ENCODE results near the gene SLBP. TPM values are rescaled to one million over a fixed set of nuclear protein-coding genes. Genes with fewer than 3 reads are reported as not detected.
A peak's percentile ranks its signal among the peaks of the same experiment; 100 is the strongest.

Gene SLBP
- total RNA-seq, 1 experiment from 2014 or later = 43.5 TPM

DNA sequence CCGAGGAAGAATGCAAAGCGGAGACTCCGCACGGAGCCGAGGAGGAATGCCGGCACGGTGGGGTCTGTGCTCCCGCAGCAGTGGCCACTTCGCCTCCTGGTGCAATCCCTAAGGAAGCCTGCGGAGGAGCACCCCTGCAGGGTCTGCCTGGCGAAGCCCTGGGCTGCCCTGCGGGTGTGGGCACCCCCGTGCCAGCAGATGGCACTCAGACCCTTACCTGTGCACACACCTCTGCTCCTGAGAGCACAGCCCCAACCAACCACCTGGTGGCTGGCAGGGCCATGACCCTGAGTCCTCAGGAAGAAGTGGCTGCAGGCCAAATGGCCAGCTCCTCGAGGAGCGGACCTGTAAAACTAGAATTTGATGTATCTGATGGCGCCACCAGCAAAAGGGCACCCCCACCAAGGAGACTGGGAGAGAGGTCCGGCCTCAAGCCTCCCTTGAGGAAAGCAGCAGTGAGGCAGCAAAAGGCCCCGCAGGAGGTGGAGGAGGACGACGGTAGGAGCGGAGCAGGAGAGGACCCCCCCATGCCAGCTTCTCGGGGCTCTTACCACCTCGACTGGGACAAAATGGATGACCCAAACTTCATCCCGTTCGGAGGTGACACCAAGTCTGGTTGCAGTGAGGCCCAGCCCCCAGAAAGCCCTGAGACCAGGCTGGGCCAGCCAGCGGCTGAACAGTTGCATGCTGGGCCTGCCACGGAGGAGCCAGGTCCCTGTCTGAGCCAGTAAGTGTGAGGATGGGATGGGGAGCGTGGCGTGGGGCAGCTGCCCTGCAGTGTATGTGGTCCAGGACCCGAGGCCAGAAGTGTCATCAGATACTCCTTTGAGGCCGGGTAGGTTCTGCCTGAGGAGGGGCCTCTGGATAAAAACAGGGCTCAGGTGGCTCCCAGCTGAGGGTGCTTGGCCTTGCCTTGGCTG lies 16.2 kb upstream of the SLBP start:
- TF ChIP-seq, protein P1, sequence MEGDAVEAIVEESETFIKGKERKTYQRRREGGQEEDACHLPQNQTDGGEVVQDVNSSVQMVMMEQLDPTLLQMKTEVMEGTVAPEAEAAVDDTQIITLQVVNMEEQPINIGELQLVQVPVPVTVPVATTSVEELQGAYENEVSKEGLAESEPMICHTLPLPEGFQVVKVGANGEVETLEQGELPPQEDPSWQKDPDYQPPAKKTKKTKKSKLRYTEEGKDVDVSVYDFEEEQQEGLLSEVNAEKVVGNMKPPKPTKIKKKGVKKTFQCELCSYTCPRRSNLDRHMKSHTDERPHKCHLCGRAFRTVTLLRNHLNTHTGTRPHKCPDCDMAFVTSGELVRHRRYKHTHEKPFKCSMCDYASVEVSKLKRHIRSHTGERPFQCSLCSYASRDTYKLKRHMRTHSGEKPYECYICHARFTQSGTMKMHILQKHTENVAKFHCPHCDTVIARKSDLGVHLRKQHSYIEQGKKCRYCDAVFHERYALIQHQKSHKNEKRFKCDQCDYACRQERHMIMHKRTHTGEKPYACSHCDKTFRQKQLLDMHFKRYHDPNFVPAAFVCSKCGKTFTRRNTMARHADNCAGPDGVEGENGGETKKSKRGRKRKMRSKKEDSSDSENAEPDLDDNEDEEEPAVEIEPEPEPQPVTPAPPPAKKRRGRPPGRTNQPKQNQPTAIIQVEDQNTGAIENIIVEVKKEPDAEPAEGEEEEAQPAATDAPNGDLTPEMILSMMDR (IDR thresholded peaks at IDR 0.05; ENCODE audit: unreplicated experiment) = peak; percentile 11
- Mint-ChIP-seq H3K27ac (ENCODE audit: low read depth, unreplicated experiment) (peak overlapping the region; percentile 94), H3K36me3 (ENCODE audit: insufficient read depth, unreplicated experiment) (peaks cover 60% of the 10 kb centered on the region), H3K27me3 (ENCODE audit: insufficient read depth, unreplicated experiment) (no peaks in the 10 kb centered on the region), H3K4me3 (ENCODE audit: unreplicated experiment) (peak overlapping the region; percentile 67), H3K4me1 (ENCODE audit: insufficient read depth, unreplicated experiment) (peaks cover 45% of the 10 kb centered on the region), H3K9me3 (ENCODE audit: unreplicated experiment) (no peaks in the 10 kb centered on the region)
- ChIA-PET POLR2A (interaction anchor here (0.7 to 3.4 kb wide), 7 partner anchors 12 to 381 kb away, joined by 3 to 33 read pairs (median 5); partner anchors contain the start of genes NSD2, SLBP and UVSSA), CTCF (interaction anchor here (0.6 to 7.0 kb wide), 8 partner anchors 22 to 664 kb away, joined by 3 to 97 read pairs (median 4); no protein-coding TSS in a partner anchor)
- BruUV-seq (replicated peaks) = no TSS peak
- intact Hi-C loops (cut with micrococcal nuclease) = loop anchor here (10.0 kb wide), 1 partner anchor 384 kb away; the partner anchor contains the start of gene UVSSA
- DNase-seq (ENCODE audit: unreplicated experiment) = no peak

DNA sequence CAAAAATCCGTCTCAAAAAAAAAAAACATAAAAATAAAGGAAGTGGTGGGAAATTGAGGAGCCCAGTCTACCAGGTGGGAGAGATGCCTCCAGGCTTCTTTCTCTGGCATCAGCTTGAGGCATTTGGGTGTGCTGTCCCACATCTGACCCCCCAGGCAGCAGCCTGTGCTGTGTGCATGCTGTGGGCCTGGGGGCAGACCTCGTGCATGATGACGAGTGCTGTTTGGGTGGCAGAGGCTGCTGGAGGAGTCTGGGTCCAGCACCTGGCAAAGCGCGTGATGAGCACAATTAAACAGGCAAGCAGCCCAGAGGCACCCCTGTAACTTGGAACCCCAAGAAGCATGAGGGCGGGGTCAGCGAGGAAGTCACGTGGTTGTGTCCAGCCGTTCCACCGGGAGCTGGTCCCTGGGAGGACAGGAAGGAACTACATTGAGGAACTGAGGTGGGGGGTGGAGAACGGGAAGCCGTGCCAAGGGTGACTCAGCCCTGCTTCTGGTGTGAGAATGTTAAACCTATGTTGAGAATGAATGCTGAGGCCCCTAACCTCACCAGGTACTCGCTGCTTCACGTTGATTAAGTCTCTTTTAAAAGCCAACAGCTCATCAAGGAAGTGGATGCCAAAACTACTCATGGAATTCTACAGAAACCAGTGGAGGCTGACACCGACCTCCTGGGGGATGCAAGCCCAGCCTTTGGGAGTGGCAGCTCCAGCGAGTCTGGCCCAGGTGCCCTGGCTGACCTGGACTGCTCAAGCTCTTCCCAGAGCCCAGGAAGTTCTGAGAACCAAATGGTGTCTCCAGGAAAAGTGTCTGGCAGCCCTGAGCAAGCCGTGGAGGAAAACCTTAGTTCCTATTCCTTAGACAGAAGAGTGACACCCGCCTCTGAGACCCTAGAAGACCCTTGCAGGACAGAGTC lies 15.3 kb upstream of the SLBP start:
- intact Hi-C loops (cut with micrococcal nuclease) = loop anchor here (2.0 to 10.0 kb wide), 2 partner anchors 15 to 383 kb away; partner anchors contain the start of genes SLBP and UVSSA
- Mint-ChIP-seq H3K36me3 (ENCODE audit: insufficient read depth, unreplicated experiment) (peaks cover 51% of the 10 kb centered on the region), H3K4me3 (ENCODE audit: unreplicated experiment) (peak overlapping the region; percentile 67), H3K27me3 (ENCODE audit: insufficient read depth, unreplicated experiment) (no peaks in the 10 kb centered on the region), H3K9me3 (ENCODE audit: unreplicated experiment) (no peaks in the 10 kb centered on the region), H3K27ac (ENCODE audit: low read depth, unreplicated experiment) (peak overlapping the region; percentile 94), H3K4me1 (ENCODE audit: insufficient read depth, unreplicated experiment) (peaks cover 54% of the 10 kb centered on the region)
- peak; percentile 95 for DNase-seq (ENCODE audit: unreplicated experiment)
- TF ChIP-seq, protein P1 (IDR thresholded peaks at IDR 0.05; ENCODE audit: unreplicated experiment) = no peak
- BruUV-seq (replicated peaks) = TSS peak; percentile 13
- ChIA-PET POLR2A (interaction anchor here (0.6 to 3.4 kb wide), 15 partner anchors 10 to 380 kb away, joined by 3 to 33 read pairs (median 4); partner anchors contain the start of genes FAM53A, LETM1, NSD2 and SLBP), CTCF (interaction anchor here (0.5 to 7.0 kb wide), 16 partner anchors 18 to 460 kb away, joined by 3 to 97 read pairs (median 4); no protein-coding TSS in a partner anchor)

DNA sequence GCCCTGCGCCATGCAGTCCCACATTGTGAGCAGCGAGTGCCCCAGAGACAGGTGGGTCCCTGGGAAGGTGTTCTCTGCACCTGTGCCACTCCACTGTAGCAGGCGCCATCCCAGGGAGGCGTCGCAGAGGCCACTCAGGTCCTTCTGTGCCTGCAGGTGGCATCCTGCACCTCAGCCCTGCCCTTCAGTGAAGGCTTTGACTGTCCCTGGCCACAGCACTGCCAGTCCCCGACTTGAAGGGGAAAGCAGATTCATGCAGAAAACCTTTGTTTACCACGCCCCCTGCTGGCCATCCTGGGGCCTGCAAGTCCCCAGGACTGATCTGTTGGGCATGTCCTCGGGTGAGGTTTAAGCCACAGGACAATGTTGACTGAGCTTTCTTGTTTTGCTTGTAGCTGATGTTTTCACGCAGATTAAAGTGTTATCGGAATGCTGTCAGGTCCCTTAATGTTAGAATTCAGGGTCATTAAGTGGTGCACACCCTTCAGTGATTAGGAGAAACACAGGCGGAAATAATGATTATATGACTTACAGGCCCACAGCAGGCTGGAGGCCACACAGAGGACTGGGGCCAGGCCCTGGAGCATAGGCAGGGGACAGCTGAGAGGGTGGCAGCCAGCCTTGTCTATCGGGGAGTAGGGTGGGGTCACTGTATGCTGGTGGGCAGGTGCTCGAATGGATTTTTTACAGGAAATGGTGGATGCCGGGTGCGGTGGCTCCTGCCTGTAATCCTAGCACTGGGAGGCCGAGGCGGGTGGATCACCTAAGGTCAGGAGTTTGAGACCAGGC lies 14.2 kb upstream of the SLBP start:
- TF ChIP-seq, protein P1 (IDR thresholded peaks at IDR 0.05; ENCODE audit: unreplicated experiment) = peak; percentile 94
- CTCF ChIA-PET = interaction anchor here (0.5 to 7.0 kb wide), 22 partner anchors 12 to 1796 kb away, joined by 3 to 97 read pairs (median 4); no protein-coding TSS in a partner anchor
- no TSS peak for BruUV-seq (replicated peaks)
- H3K4me3 Mint-ChIP-seq (ENCODE audit: unreplicated experiment) = peak overlapping the region; percentile 67
- intact Hi-C loops (cut with micrococcal nuclease) = loop anchor here (1.0 to 10.0 kb wide), 3 partner anchors 14 to 382 kb away; partner anchors contain the start of genes SLBP and UVSSA
- H3K36me3 Mint-ChIP-seq (ENCODE audit: insufficient read depth, unreplicated experiment) = peaks cover 43% of the 10 kb centered on the region
- peaks cover 58% of the 10 kb centered on the region for H3K4me1 Mint-ChIP-seq (ENCODE audit: insufficient read depth, unreplicated experiment)
- peak overlapping the region; percentile 94 for H3K27ac Mint-ChIP-seq (ENCODE audit: low read depth, unreplicated experiment)
- no peaks in the 10 kb centered on the region for H3K9me3 Mint-ChIP-seq (ENCODE audit: unreplicated experiment)
- H3K27me3 Mint-ChIP-seq (ENCODE audit: insufficient read depth, unreplicated experiment) = no peaks in the 10 kb centered on the region
- POLR2A ChIA-PET = interaction anchor here (0.8 to 3.4 kb wide), 6 partner anchors 9 to 44 kb away, joined by 3 to 33 read pairs (median 4); partner anchors contain the start of genes FAM53A and SLBP
- DNase-seq (ENCODE audit: unreplicated experiment) = peak; percentile 87

Measured in MCF 10A (cell line).